OCI-LY7 (cell line): Measurements from ENCODE around the gene CNNM4. TPM values are rescaled to one million over a fixed set of nuclear protein-coding genes. Genes with fewer than 3 reads are reported as not detected.
A peak's percentile ranks its signal among the peaks of the same experiment; 100 is the strongest.

Experiments used
- BruUV-seq: library from RNA; stranded (reverse); fragments of 400-500 nt; replicated peaks from 2 replicates; lab custom pipeline; 2021; lab: Mats Ljungman, UMichigan
- CTCF ChIA-PET: fragments of 300-600 bp; sonication (Branson Sonifier 250); formaldehyde crosslinking; loops from one replicate; lab custom pipeline; 2022; ENCODE audit warnings: antibody characterized with exemption; ENCODE audit not compliant: unreplicated experiment; lab: Charles Lee
- POLR2A ChIA-PET: fragments of 300-600 bp; sonication (Branson Sonifier 250); formaldehyde crosslinking; loops from one replicate; lab custom pipeline; 2022; ENCODE audit warnings: antibody characterized with exemption; lab: Charles Lee
- DNase-seq: peaks from one replicate; pipeline ENCODE4 v3.0.0-alpha.2; 2015; ENCODE audit warnings: low spot score
- H2AFZ ChIP-seq: fragments of 200-600 bp; sonication (generic), shearing (Covaris generic); 2 replicates; pipeline ENCODE4 v1.6.1; 2014; ENCODE audit warnings: mild to moderate bottlenecking, antibody characterized with exemption, low read length, moderate library complexity
- H3K27ac ChIP-seq: fragments of 200-600 bp; sonication (generic); 2 replicates; pipeline ENCODE4 v1.5.1; 2014; ENCODE audit warnings: mixed run types, low read depth, mild to moderate bottlenecking, moderate library complexity, low read length, inconsistent platforms; ENCODE audit not compliant: poor library complexity, severe bottlenecking
- H3K36me3 ChIP-seq: fragments of 200-600 bp; sonication (generic); 2 replicates; pipeline ENCODE4 v1.6.1; 2014; ENCODE audit warnings: mild to moderate bottlenecking, antibody characterized with exemption, low read length, moderate library complexity, mixed read lengths; ENCODE audit not compliant: insufficient read depth
- H3K4me1 ChIP-seq: fragments of 200-600 bp; sonication (generic); 2 replicates; pipeline ENCODE4 v1.5.1; 2014; ENCODE audit warnings: mild to moderate bottlenecking, low read length; ENCODE audit not compliant: insufficient read depth, poor library complexity, severe bottlenecking
- H3K4me2 ChIP-seq: fragments of 200-600 bp; sonication (generic); 2 replicates; pipeline ENCODE4 v1.6.1; 2014; ENCODE audit warnings: mild to moderate bottlenecking, low read length
- H3K4me3 ChIP-seq: fragments of 200-600 bp; sonication (generic); 2 replicates; pipeline ENCODE4 v1.5.1; 2014; ENCODE audit warnings: mild to moderate bottlenecking, low read depth, low read length; ENCODE audit not compliant: poor library complexity, severe bottlenecking
- H3K79me2 ChIP-seq: fragments of 200-600 bp; sonication (generic); 2 replicates; pipeline ENCODE4 v1.6.1; 2016; ENCODE audit warnings: low read depth, mild to moderate bottlenecking, low read length, moderate library complexity, mixed read lengths; ENCODE audit not compliant: insufficient read depth
- H3K9me2 ChIP-seq: fragments of 200-600 bp; sonication (generic); 2 replicates; pipeline ENCODE4 v1.6.1; 2016; ENCODE audit warnings: mild to moderate bottlenecking, low read length, mixed read lengths; ENCODE audit not compliant: insufficient read depth
- H3K9me3 ChIP-seq: fragments of 200-600 bp; sonication (generic); 2 replicates; pipeline ENCODE4 v1.6.1; 2014; ENCODE audit warnings: mild to moderate bottlenecking, mixed run types, low read length, mixed read lengths
- H4K20me1 ChIP-seq: fragments of 200-600 bp; sonication (generic); 2 replicates; pipeline ENCODE4 v1.6.1; 2014; ENCODE audit warnings: mild to moderate bottlenecking, antibody characterized with exemption, low read length, moderate library complexity, mixed read lengths; ENCODE audit not compliant: insufficient read depth
- EZH2phosphoT487 ChIP-seq: fragments of 200-600 bp; sonication (generic); IDR thresholded peaks from 2 replicates; pipeline ENCODE4 v1.6.1; 2018; ENCODE audit warnings: low read depth, borderline replicate concordance, mild to moderate bottlenecking, mixed run types, antibody characterized with exemption, low read length, moderate library complexity, mixed read lengths
- intact Hi-C: fragments of 100-400 bp; cut with micrococcal nuclease; formaldehyde crosslinking; loops from one replicate; pipeline ENCODE4 v1.10.0; 2022; ENCODE audit not compliant: unreplicated experiment
- total RNA-seq, 2 experiments: library from RNA; depleted of rRNA in 1 of 2; stranded (reverse); fragments of >200 nt in 1 of 2; shearing (Covaris generic) in 1 of 2; gene quantifications; 2 replicates each; pipeline ENCODE4 v1.2.3, GENCODE V29; 2014 to 2022
- TF ChIP-seq, protein P1 (sequence below): fragments of 200-600 bp; sonication (generic); conservative IDR thresholded peaks from 2 replicates; pipeline ENCODE4 v1.5.1; 2014; ENCODE audit warnings: mild to moderate bottlenecking, antibody characterized with exemption, low read length, moderate library complexity, mixed read lengths

Gene CNNM4
- total RNA-seq, 2 experiments from 2014 or later, result 5.1 to 6.4 TPM

DNA sequence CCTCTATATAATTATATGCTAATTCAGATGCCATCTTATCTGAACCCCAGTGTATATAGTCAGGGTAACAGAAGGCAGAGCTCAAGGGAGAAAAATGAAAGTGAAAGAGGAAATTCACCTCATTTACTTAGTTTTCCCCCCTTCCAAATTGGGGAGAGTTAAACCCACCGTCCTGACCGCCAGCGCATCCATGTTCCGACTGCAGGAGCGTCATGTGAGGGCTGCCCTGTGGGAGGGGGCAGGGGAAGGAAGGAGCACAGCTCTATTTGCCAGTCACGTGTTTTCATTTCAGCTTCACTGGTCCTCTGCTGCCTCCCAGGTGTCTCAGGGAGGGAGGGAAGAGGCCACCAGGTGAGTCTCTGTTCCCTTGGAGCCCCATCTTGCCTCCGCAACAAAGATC is 13.2 kb downstream of the CNNM4 start:
- Histone ChIP-seq H4K20me1 (no peaks in the 10 kb centered on the region), H3K9me2 (no peaks in the 10 kb centered on the region), H3K4me1 (peaks cover 65% of the 10 kb centered on the region), H3K9me3 (no peaks in the 10 kb centered on the region), H3K4me3 (peak overlapping the region; percentile 65), H3K4me2 (peak overlapping the region; percentile 72), H3K36me3 (no peaks in the 10 kb centered on the region), H3K27ac (peak overlapping the region; percentile 58), H2AFZ (peak overlapping the region; percentile 56), H3K79me2 (peaks cover 11% of the 10 kb centered on the region; the same call in 1 of the 2 replicates)
- BruUV-seq, result no TSS peak
- POLR2A ChIA-PET, result interaction anchor here (0.6 to 2.6 kb wide), 18 partner anchors 9 to 1954 kb away, joined by 3 to 44 read pairs (median 4); partner anchors contain the start of genes CNNM3 and CNNM4
- TF ChIP-seq EZH2phosphoT487, result no peak
- TF ChIP-seq, protein P1, sequence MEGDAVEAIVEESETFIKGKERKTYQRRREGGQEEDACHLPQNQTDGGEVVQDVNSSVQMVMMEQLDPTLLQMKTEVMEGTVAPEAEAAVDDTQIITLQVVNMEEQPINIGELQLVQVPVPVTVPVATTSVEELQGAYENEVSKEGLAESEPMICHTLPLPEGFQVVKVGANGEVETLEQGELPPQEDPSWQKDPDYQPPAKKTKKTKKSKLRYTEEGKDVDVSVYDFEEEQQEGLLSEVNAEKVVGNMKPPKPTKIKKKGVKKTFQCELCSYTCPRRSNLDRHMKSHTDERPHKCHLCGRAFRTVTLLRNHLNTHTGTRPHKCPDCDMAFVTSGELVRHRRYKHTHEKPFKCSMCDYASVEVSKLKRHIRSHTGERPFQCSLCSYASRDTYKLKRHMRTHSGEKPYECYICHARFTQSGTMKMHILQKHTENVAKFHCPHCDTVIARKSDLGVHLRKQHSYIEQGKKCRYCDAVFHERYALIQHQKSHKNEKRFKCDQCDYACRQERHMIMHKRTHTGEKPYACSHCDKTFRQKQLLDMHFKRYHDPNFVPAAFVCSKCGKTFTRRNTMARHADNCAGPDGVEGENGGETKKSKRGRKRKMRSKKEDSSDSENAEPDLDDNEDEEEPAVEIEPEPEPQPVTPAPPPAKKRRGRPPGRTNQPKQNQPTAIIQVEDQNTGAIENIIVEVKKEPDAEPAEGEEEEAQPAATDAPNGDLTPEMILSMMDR, result no peak
- intact Hi-C loops, result no loop called here
- CTCF ChIA-PET, result interaction anchor here (1.3 to 2.8 kb wide), 2 partner anchors 11 to 13 kb away, joined by 5 to 20 read pairs; partner anchors contain the start of gene CNNM4
- peak; percentile 79 for DNase-seq

DNA sequence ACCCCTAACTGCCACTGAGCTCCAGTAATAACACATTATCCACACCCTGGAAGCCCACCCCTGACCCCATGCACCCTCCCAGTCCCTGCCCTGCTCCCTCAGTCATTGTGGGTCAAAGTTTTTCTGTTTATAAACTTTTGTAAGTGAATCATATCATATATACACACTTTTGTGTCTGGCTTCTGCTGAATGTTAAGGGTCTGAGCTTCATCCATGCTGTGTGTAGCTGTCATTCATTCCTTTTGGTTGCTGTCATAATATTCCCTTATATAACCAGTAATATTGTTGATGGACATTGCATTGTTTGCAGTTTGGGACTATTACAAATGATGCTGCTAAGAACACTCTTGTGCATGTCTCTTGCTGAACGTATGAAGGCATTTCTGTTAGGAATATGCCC is 14.5 kb downstream of the CNNM4 start:
- BruUV-seq, result no TSS peak
- TF ChIP-seq, protein P1, result no peak
- no peak for TF ChIP-seq EZH2phosphoT487
- Histone ChIP-seq H3K9me3 (no peaks in the 10 kb centered on the region), H3K79me2 (peaks cover 11% of the 10 kb centered on the region; the same call in 1 of the 2 replicates), H3K27ac (peak overlapping the region; percentile 58), H3K4me2 (no peak overlapping the region), H4K20me1 (no peaks in the 10 kb centered on the region), H3K9me2 (no peaks in the 10 kb centered on the region), H3K4me1 (peaks cover 58% of the 10 kb centered on the region), H2AFZ (no peak overlapping the region), H3K36me3 (no peaks in the 10 kb centered on the region), H3K4me3 (no peak overlapping the region)
- CTCF ChIA-PET, result interaction anchor here (2.8 kb wide), 1 partner anchor 12 kb away, joined by 20 read pairs; no protein-coding TSS in a partner anchor
- DNase-seq, result no peak
- POLR2A ChIA-PET, result interaction anchor here (0.8 to 2.6 kb wide), 4 partner anchors 10 to 28 kb away, joined by 3 to 44 read pairs (median 12); partner anchors contain the start of gene CNNM4
- intact Hi-C loops, result no loop called here

DNA sequence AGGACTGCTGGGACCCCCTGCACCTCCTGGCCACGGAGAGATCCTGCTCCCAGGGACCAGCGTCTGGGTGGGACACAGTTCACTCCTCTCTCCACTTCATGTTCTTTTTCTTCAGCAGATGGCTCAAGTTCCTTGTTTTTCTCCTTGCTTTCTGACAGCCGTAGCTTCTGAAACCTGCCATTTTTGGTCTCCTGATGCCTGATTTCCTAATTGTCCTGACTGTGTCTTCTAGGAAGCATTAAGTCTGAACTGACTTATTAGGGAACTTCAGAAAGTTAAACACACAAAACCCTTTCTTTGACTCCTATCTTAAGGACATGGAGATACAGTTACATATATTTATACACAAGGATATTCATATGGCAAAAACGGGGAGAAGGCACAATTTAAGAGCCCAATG is 22.7 kb downstream of the CNNM4 start:
- ChIA-PET CTCF (interaction anchor here (0.9 kb wide), 1 partner anchor 33 kb away, joined by 3 read pairs; the partner anchor contains the start of gene CNNM3), POLR2A (no interaction called here)
- Histone ChIP-seq H3K36me3 (no peaks in the 10 kb centered on the region), H4K20me1 (no peaks in the 10 kb centered on the region), H3K79me2 (no peaks in the 10 kb centered on the region), H3K27ac (no peak overlapping the region), H2AFZ (no peak overlapping the region), H3K9me2 (no peaks in the 10 kb centered on the region), H3K4me3 (no peak overlapping the region), H3K9me3 (no peaks in the 10 kb centered on the region), H3K4me2 (no peak overlapping the region), H3K4me1 (no peaks in the 10 kb centered on the region)
- intact Hi-C loops, result no loop called here
- no TSS peak for BruUV-seq
- TF ChIP-seq, protein P1, result no peak
- no peak for TF ChIP-seq EZH2phosphoT487
- DNase-seq, result no peak
